ENCODE results near the gene PRDM2. TPM values are rescaled to one million over a fixed set of nuclear protein-coding genes. Genes with fewer than 3 reads are reported as not detected.

Gene PRDM2
- total RNA-seq, 2 experiments from 2014 or later = 136 to 140 TPM

DNA sequence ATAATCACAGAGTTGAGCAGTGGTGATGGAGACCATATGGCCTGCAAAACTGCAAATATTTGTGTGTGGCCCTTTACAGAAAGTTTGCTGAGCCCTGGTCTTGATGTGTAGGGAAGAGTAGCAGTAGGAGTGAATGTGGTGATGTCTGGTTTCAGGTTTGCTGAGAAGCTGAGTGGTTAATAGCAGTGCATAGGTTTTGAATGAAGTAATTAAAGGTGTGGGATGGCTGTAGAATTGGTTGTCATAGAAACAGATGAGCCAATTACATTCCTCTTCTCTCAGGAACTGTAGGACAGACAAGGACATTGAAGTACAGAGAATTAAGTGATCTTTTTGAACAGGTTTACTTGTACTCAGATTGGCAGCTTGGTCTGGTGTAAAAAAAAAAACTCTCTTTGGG lies 37.4 kb downstream of the PRDM2 start:
- CTCF ChIA-PET = interaction anchor here (3.8 kb wide), 1 partner anchor 11 kb away, joined by 18 read pairs; no protein-coding TSS in a partner anchor
- intact Hi-C loops (cut with DNase I, micrococcal nuclease) = loop anchor here in 1 of 2 experiments (10.0 kb wide), 1 partner anchor 47 kb away; no protein-coding TSS in a partner anchor
- POLR2A ChIA-PET = interaction anchor here (10.5 kb wide), 1 partner anchor 12 kb away, joined by 171 read pairs; no protein-coding TSS in a partner anchor
- peaks cover 11% of the 10 kb centered on the region for H3K4me1 ChIP-seq (ENCODE audit: insufficient read depth, low read length)
- TF ChIP-seq, protein P1, sequence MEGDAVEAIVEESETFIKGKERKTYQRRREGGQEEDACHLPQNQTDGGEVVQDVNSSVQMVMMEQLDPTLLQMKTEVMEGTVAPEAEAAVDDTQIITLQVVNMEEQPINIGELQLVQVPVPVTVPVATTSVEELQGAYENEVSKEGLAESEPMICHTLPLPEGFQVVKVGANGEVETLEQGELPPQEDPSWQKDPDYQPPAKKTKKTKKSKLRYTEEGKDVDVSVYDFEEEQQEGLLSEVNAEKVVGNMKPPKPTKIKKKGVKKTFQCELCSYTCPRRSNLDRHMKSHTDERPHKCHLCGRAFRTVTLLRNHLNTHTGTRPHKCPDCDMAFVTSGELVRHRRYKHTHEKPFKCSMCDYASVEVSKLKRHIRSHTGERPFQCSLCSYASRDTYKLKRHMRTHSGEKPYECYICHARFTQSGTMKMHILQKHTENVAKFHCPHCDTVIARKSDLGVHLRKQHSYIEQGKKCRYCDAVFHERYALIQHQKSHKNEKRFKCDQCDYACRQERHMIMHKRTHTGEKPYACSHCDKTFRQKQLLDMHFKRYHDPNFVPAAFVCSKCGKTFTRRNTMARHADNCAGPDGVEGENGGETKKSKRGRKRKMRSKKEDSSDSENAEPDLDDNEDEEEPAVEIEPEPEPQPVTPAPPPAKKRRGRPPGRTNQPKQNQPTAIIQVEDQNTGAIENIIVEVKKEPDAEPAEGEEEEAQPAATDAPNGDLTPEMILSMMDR (IDR thresholded peaks at IDR 0.05) = no peak
- H3K36me3 ChIP-seq (ENCODE audit: insufficient read depth, low read length) = peaks cover 10% of the 10 kb centered on the region
- no peak overlapping the region for H3K4me3 ChIP-seq (ENCODE audit: low read length)
- no peak overlapping the region for H3K4me3 Mint-ChIP-seq
- DNase-seq (no peak), ATAC-seq (ENCODE audit: poor library complexity) (no peak)
- H3K9me3 Mint-ChIP-seq = no peaks in the 10 kb centered on the region
- peaks cover 59% of the 10 kb centered on the region for H3K4me1 Mint-ChIP-seq (ENCODE audit: low read depth)
- H3K9me3 ChIP-seq (ENCODE audit: control insufficient read depth in 1 of 2, insufficient read depth in 1 of 2, low read length in 2 of 2) = no peaks in the 10 kb centered on the region
- H3K36me3 Mint-ChIP-seq (ENCODE audit: low read depth) = peaks cover 51% of the 10 kb centered on the region
- peak overlapping the region; percentile 80 for H3K27ac Mint-ChIP-seq
- no peaks in the 10 kb centered on the region for H3K27me3 Mint-ChIP-seq
- H3K27me3 ChIP-seq (ENCODE audit: control insufficient read depth in 1 of 2, insufficient read depth in 2 of 2, low read length in 2 of 2) = no peaks in the 10 kb centered on the region
- H3K27ac ChIP-seq (ENCODE audit: low read depth in 1 of 2, low read length in 2 of 2) = peak overlapping the region in 1 of 2 donors; percentile 48

DNA sequence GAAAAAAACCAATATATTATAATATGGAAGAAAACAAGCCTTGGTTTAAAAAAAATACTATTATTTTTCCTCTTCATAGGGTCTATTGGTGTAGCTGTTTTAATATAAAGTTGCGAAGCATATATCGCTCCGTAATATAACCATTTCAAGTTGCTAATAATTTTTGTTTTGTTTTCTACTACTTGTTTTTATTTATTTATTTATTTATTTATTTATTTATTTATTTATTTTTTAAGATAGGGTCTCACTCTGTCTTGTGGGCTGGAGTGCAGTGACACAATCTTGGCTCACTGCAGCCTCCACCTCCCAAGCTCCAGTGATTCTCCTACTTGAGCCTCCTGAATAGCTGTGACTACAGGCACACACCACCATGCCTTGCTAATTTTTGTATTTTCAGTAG lies 46.4 kb downstream of the PRDM2 start:
- peaks cover 14% of the 10 kb centered on the region for H3K36me3 ChIP-seq (ENCODE audit: insufficient read depth, low read length)
- H3K36me3 Mint-ChIP-seq (ENCODE audit: low read depth) = peaks cover 54% of the 10 kb centered on the region
- H3K4me3 ChIP-seq (ENCODE audit: low read length) = no peak overlapping the region
- peaks cover 6% of the 10 kb centered on the region for H3K4me1 ChIP-seq (ENCODE audit: insufficient read depth, low read length)
- no peaks in the 10 kb centered on the region for H3K9me3 ChIP-seq (ENCODE audit: control insufficient read depth in 1 of 2, insufficient read depth in 1 of 2, low read length in 2 of 2)
- no peaks in the 10 kb centered on the region for H3K27me3 ChIP-seq (ENCODE audit: control insufficient read depth in 1 of 2, insufficient read depth in 2 of 2, low read length in 2 of 2)
- no peaks in the 10 kb centered on the region for H3K27me3 Mint-ChIP-seq
- TF ChIP-seq, protein P1 (IDR thresholded peaks at IDR 0.05) = no peak
- no peak for DNase-seq
- no peak for ATAC-seq (ENCODE audit: poor library complexity)
- ChIA-PET CTCF (no interaction called here), POLR2A (interaction anchor here (0.6 to 2.8 kb wide), 2 partner anchors 13 to 15 kb away, joined by 3 to 9 read pairs; no protein-coding TSS in a partner anchor)
- H3K27ac Mint-ChIP-seq = no peak overlapping the region
- H3K4me1 Mint-ChIP-seq (ENCODE audit: low read depth) = peaks cover 44% of the 10 kb centered on the region
- intact Hi-C loops (cut with DNase I, micrococcal nuclease) = loop anchor here in 1 of 2 experiments (5.0 kb wide), 1 partner anchor 44 kb away; the partner anchor contains the start of gene PRDM2
- H3K4me3 Mint-ChIP-seq = no peak overlapping the region
- no peak overlapping the region for H3K27ac ChIP-seq (ENCODE audit: low read depth in 1 of 2, low read length in 2 of 2)
- H3K9me3 Mint-ChIP-seq = no peaks in the 10 kb centered on the region

DNA sequence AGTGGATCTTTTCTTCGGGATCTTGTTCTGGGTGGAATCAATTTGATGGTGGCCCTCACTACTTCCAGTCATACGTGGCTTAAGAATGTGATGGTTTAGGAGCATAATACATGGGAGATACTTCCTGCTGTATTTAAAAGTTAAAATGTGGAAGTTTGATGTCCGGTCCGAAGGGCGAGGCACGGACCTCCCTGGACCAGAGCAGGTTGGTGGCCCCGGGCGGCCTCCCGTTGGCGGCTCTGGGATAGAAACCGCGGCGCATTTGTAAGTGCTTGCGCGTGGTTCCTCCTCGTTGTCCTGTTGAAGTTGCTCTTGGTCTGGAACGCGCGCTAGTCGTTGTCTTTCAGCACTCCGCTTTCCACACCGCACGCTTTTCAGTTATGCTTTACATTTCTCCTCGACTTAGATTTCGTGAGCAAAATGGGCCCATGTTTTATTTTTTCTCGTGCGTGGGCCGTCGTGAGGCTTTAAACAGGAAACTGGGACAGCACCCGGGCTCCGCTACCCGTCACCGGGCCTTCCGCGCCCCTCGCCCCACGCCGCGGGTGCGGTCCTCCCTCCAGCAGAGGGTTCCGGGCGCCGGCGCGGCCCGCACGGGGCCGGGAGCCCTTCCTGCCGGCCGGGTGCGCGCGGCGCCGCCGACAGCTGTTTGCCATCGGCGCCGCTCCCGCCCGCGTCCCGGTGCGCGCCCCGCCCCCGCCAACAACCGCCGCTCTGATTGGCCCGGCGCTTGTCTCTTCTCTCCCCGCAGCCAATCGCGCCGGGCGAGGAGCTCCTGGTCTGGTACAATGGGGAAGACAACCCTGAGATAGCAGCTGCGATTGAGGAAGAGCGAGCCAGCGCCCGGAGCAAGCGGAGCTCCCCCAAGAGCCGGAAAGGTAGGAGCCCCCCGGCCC lies 48.9 kb downstream of the PRDM2 start:
- H3K36me3 Mint-ChIP-seq (ENCODE audit: low read depth) = peaks cover 42% of the 10 kb centered on the region
- peaks cover 24% of the 10 kb centered on the region for H3K4me1 ChIP-seq (ENCODE audit: insufficient read depth, low read length)
- no peaks in the 10 kb centered on the region for H3K27me3 ChIP-seq (ENCODE audit: control insufficient read depth in 1 of 2, insufficient read depth in 2 of 2, low read length in 2 of 2)
- no peaks in the 10 kb centered on the region for H3K27me3 Mint-ChIP-seq
- H3K36me3 ChIP-seq (ENCODE audit: insufficient read depth, low read length) = peaks cover 11% of the 10 kb centered on the region
- H3K9me3 ChIP-seq (ENCODE audit: control insufficient read depth in 1 of 2, insufficient read depth in 1 of 2, low read length in 2 of 2) = no peaks in the 10 kb centered on the region
- ATAC-seq (ENCODE audit: poor library complexity) (peak; percentile 88), DNase-seq (peak; percentile 91 to 98 (median 96))
- TF ChIP-seq, protein P1 (IDR thresholded peaks at IDR 0.05) = no peak
- peak overlapping the region; percentile 78 for H3K4me3 ChIP-seq (ENCODE audit: low read length)
- no peaks in the 10 kb centered on the region for H3K9me3 Mint-ChIP-seq
- H3K4me1 Mint-ChIP-seq (ENCODE audit: low read depth) = peaks cover 60% of the 10 kb centered on the region
- ChIA-PET CTCF (interaction anchor here (0.6 to 2.1 kb wide), 10 partner anchors 8 to 87 kb away, joined by 3 to 17 read pairs (median 6); no protein-coding TSS in a partner anchor), POLR2A (interaction anchor here (0.6 to 1.6 kb wide), 21 partner anchors 8 to 65 kb away, joined by 3 to 171 read pairs (median 5); partner anchors contain the start of gene PRDM2)
- peak overlapping the region; percentile 95 for H3K27ac Mint-ChIP-seq
- intact Hi-C loops (cut with DNase I, micrococcal nuclease) = loop anchor here (1.0 to 5.0 kb wide), 3 partner anchors 18 to 48 kb away; partner anchors contain the start of gene PRDM2 (in 2 of the 2)
- H3K4me3 Mint-ChIP-seq = peak overlapping the region; percentile 93
- H3K27ac ChIP-seq (ENCODE audit: low read depth in 1 of 2, low read length in 2 of 2) = peak overlapping the region; percentile 81 to 90
